Measurements from ENCODE around the gene NDUFC2.
A peak's percentile ranks its signal among the peaks of the same experiment; 100 is the strongest.

NDUFC2 gene

GRCh38 chr11:78034623-78035022, 45.0 kb downstream of the NDUFC2 start:
- Histone ChIP-seq H3K27ac (ENCODE audit: low read depth, low read length, poor library complexity, severe bottlenecking) (no peak overlapping the region), H3K9me2 (ENCODE audit: low read depth, low read length) (no peaks in the 10 kb centered on the region), H3K9ac (ENCODE audit: low read length) (no peak overlapping the region), H3K4me1 (ENCODE audit: insufficient read depth, low read length, severe bottlenecking) (peaks cover 16% of the 10 kb centered on the region), H4K20me1 (ENCODE audit: insufficient read depth, low read length) (no peaks in the 10 kb centered on the region), H3K36me3 (ENCODE audit: insufficient read depth, low read length) (no peaks in the 10 kb centered on the region), H3K4me2 (ENCODE audit: low read length) (no peak overlapping the region), H3F3A (ENCODE audit: insufficient read depth, low read length) (no peaks in the 10 kb centered on the region), H3K9me3 (ENCODE audit: low read length) (no peaks in the 10 kb centered on the region), H3K27me3 (ENCODE audit: insufficient read depth, low read length) (no peaks in the 10 kb centered on the region), H3K4me3 (ENCODE audit: low read depth, low read length, poor library complexity, severe bottlenecking) (no peak overlapping the region), H3K79me2 (ENCODE audit: insufficient read depth, low read length) (no peaks in the 10 kb centered on the region), H2AFZ (ENCODE audit: low read length) (no peak overlapping the region)
- TF ChIP-seq CTCF (IDR thresholded peaks at IDR 0.05; ENCODE audit: low read length) (peak; percentile 33; the same call in 1 of the 2 replicates), EZH2 (IDR thresholded peaks at IDR 0.05; ENCODE audit: borderline replicate concordance, low read length) (no peak)

GRCh38 chr11:78033040-78033439, 46.6 kb downstream of the NDUFC2 start:
- Histone ChIP-seq H3K36me3 (ENCODE audit: insufficient read depth, low read length) (no peaks in the 10 kb centered on the region), H3K9me2 (ENCODE audit: low read depth, low read length) (no peaks in the 10 kb centered on the region), H3K79me2 (ENCODE audit: insufficient read depth, low read length) (no peaks in the 10 kb centered on the region), H3K27me3 (ENCODE audit: insufficient read depth, low read length) (no peaks in the 10 kb centered on the region), H3K9me3 (ENCODE audit: low read length) (no peaks in the 10 kb centered on the region), H4K20me1 (ENCODE audit: insufficient read depth, low read length) (no peaks in the 10 kb centered on the region), H3K4me1 (ENCODE audit: insufficient read depth, low read length, severe bottlenecking) (peaks cover 5% of the 10 kb centered on the region), H3K4me2 (ENCODE audit: low read length) (no peak overlapping the region), H3F3A (ENCODE audit: insufficient read depth, low read length) (no peaks in the 10 kb centered on the region), H3K4me3 (ENCODE audit: low read depth, low read length, poor library complexity, severe bottlenecking) (no peak overlapping the region), H3K9ac (ENCODE audit: low read length) (no peak overlapping the region), H3K27ac (ENCODE audit: low read depth, low read length, poor library complexity, severe bottlenecking) (no peak overlapping the region), H2AFZ (ENCODE audit: low read length) (no peak overlapping the region)
- no peak for TF ChIP-seq EZH2 (IDR thresholded peaks at IDR 0.05; ENCODE audit: borderline replicate concordance, low read length)
- TF ChIP-seq CTCF (IDR thresholded peaks at IDR 0.05; ENCODE audit: low read length): no peak

- Histone ChIP-seq H3K27ac (ENCODE audit: low read depth, low read length, poor library complexity, severe bottlenecking) (no peak overlapping the region), H4K20me1 (ENCODE audit: insufficient read depth, low read length) (no peaks in the 10 kb centered on the region), H3K27me3 (ENCODE audit: insufficient read depth, low read length) (no peaks in the 10 kb centered on the region), H3K9ac (ENCODE audit: low read length) (no peak overlapping the region), H2AFZ (ENCODE audit: low read length) (no peak overlapping the region), H3F3A (ENCODE audit: insufficient read depth, low read length) (no peaks in the 10 kb centered on the region), H3K4me1 (ENCODE audit: insufficient read depth, low read length, severe bottlenecking) (peaks cover 5% of the 10 kb centered on the region), H3K4me3 (ENCODE audit: low read depth, low read length, poor library complexity, severe bottlenecking) (no peak overlapping the region), H3K9me2 (ENCODE audit: low read depth, low read length) (no peaks in the 10 kb centered on the region), H3K4me2 (ENCODE audit: low read length) (no peak overlapping the region), H3K36me3 (ENCODE audit: insufficient read depth, low read length) (no peaks in the 10 kb centered on the region), H3K9me3 (ENCODE audit: low read length) (no peaks in the 10 kb centered on the region), H3K79me2 (ENCODE audit: insufficient read depth, low read length) (no peaks in the 10 kb centered on the region)
- no peak for TF ChIP-seq EZH2 (IDR thresholded peaks at IDR 0.05; ENCODE audit: borderline replicate concordance, low read length)
- TF ChIP-seq CTCF (IDR thresholded peaks at IDR 0.05; ENCODE audit: low read length): no peak
These were observed 47.6 kb downstream of the NDUFC2 start for GRCh38 chr11:78032090-78032489.
